Measurements from ENCODE around the gene TYR.
"Not testable (repeated sequence)": the region's sequence is repeated elsewhere in the genome, so short reads cannot be mapped to it uniquely, and the experiment has no call there.

TYR gene

GRCh38 chr11:89267660-89268302 is 90.1 kb downstream of the TYR start:
- H3K4me3 ChIP-seq (ENCODE audit: low read depth, low read length) = no peak overlapping the region
- no peak for DNase-seq (ENCODE audit: low read depth)
- TF ChIP-seq, protein P1, sequence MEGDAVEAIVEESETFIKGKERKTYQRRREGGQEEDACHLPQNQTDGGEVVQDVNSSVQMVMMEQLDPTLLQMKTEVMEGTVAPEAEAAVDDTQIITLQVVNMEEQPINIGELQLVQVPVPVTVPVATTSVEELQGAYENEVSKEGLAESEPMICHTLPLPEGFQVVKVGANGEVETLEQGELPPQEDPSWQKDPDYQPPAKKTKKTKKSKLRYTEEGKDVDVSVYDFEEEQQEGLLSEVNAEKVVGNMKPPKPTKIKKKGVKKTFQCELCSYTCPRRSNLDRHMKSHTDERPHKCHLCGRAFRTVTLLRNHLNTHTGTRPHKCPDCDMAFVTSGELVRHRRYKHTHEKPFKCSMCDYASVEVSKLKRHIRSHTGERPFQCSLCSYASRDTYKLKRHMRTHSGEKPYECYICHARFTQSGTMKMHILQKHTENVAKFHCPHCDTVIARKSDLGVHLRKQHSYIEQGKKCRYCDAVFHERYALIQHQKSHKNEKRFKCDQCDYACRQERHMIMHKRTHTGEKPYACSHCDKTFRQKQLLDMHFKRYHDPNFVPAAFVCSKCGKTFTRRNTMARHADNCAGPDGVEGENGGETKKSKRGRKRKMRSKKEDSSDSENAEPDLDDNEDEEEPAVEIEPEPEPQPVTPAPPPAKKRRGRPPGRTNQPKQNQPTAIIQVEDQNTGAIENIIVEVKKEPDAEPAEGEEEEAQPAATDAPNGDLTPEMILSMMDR (IDR thresholded peaks at IDR 0.05; ENCODE audit: low read depth, low read length, missing control alignments) = no peak

- H3K4me3 ChIP-seq (ENCODE audit: low read depth, low read length); DNase-seq (ENCODE audit: low read depth): not testable (repeated sequence)
These were observed 94.9 kb downstream of the TYR start for GRCh38 chr11:89272540-89273088.

DNA sequence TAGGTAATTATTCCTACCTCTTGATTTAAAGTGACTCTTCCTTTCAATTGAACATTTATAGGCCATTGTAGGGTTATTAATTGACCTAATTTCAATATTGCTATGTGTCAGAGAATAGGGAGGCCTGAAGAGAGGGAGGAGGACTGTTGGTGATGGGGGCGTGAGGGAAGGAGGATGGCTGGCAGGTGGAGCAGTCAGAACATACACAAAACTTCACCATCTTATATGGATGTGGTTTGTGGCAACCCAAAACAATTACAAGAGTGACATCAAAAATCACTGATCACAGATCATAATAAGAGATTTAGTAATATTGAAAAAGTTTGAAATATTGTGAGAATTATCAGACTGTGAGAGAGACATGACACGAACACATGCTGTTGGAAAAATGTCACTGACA is 95.5 kb downstream of the TYR start:
- H3K4me3 ChIP-seq (ENCODE audit: low read depth, low read length) = not testable (repeated sequence)

GRCh38 chr11:89275966-89276365 is 98.3 kb downstream of the TYR start:
- H3K4me3 ChIP-seq (ENCODE audit: low read depth, low read length) = no peak overlapping the region
- TF ChIP-seq, protein P1 (IDR thresholded peaks at IDR 0.05; ENCODE audit: low read depth, low read length, missing control alignments) = no peak
- DNase-seq (ENCODE audit: low read depth) = no peak

More for the DNA sequence above, 95.5 kb downstream of the TYR start:
- not testable (repeated sequence) for DNase-seq (ENCODE audit: low read depth)

GRCh38 chr11:89279176-89279575 is 101.5 kb downstream of the TYR start:
- DNase-seq (ENCODE audit: low read depth) = no peak
- TF ChIP-seq, protein P1 (IDR thresholded peaks at IDR 0.05; ENCODE audit: low read depth, low read length, missing control alignments) = no peak

DNA sequence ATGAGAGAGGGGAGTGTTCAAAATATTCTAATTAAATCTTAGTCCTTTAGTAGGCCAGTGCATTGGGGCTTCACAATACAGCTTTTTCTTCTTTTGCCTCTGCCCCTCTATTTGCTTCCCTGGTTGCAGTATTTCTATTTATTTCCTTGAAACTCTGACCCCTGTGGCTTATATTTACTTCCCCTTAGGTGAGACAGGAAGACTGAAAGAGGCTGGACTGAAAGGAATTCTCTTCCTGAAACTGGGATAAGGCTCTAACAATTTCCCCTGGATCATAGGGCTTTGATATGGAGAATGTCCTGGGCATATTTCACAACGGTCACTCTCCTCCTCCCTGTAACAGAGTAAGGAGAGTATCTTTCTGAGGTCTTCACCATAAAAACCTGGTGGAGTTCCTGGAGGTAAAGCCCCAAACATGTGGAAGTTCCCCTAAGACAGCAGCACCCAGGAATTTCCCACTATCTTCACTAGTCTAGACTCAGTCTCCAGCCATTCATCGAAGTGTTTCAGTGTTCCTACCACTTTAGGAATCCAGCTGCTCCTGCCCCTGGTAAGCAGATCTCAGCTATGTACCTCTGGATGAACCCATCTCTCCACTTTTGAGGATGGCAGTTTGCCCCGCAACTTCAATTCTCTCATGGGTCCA is 103.5 kb downstream of the TYR start:
- DNase-seq (ENCODE audit: low read depth) = not testable (repeated sequence)

More at GRCh38 chr11:89279176-89279575, 101.5 kb downstream of the TYR start:
- no peak overlapping the region for H3K4me3 ChIP-seq (ENCODE audit: low read depth, low read length)

GRCh38 chr11:89286601-89287000 is 108.9 kb downstream of the TYR start:
- not testable (repeated sequence) for H3K4me3 ChIP-seq (ENCODE audit: low read depth, low read length)

More for the DNA sequence above, 103.5 kb downstream of the TYR start:
- not testable (repeated sequence) for H3K4me3 ChIP-seq (ENCODE audit: low read depth, low read length)

DNA sequence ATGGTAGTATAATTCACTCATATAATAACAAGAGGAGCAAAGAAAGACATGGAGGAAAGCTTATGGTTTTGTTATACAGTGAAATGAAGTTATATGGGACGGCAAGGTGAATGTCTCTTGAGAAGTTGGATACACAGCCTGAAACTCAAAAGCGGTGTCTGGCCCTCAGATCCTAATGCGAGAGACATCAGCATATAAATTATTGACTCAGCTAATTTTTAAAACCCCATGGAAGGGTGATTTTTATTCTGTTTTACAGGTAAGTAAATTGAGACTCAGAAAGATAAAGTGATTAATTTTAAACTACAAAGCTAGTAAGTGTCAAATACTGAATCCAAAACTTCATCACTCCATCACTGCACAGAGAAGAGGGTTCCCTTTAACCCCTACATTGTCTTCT is 110.3 kb downstream of the TYR start:
- not testable (repeated sequence) for DNase-seq (ENCODE audit: low read depth); H3K4me3 ChIP-seq (ENCODE audit: low read depth, low read length)

More at GRCh38 chr11:89286601-89287000, 108.9 kb downstream of the TYR start:
- DNase-seq (ENCODE audit: low read depth) = not testable (repeated sequence)

DNA sequence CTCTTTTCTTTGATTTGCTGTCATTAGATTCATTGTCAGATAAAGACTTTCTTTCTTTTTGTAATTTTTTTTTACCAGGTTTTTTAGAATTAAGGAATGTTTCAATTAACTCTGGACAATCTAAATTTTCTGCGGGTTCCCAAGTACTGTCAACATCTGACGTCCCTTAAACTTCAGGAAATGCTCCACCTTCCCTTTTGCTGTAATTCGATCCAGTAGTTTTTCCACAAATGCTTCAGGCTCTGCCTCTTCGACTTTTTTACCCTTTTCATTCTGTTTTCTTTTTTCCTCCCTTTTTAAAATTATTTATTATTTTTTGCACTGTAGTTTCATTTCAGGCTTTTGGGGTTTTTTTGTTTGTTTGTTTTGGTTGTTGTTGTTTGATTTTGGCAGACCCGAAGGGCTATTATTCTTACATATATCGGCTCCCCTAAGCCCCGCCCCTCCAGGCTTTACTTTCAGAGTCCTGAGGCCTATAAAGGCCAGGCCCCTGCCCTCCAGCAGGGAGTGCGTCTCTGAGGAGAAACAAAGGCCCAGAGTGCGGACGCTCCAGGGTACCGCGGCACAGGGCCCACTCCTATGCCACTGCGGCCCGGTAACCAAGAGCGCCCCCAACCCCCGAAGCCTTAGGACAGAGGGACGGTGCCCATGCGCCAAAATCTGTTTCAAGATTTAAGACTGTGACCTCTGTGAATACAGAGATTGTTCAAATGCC is 116.4 kb downstream of the TYR start:
- TF ChIP-seq, protein P1 (IDR thresholded peaks at IDR 0.05; ENCODE audit: low read depth, low read length, missing control alignments) = no peak
- H3K4me3 ChIP-seq (ENCODE audit: low read depth, low read length) = no peak overlapping the region
- no peak for DNase-seq (ENCODE audit: low read depth)

DNA sequence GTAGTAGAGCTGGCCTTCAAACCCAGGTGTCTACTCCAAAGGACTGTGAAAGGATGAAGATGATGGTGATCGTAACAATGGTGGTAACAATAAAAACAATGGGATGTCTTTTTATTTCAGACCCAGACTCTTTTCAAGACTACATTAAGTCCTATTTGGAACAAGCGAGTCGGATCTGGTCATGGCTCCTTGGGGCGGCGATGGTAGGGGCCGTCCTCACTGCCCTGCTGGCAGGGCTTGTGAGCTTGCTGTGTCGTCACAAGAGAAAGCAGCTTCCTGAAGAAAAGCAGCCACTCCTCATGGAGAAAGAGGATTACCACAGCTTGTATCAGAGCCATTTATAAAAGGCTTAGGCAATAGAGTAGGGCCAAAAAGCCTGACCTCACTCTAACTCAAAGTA is 117.3 kb downstream of the TYR start:
- H3K4me3 ChIP-seq (ENCODE audit: low read depth, low read length); DNase-seq (ENCODE audit: low read depth): not testable (repeated sequence)

DNA sequence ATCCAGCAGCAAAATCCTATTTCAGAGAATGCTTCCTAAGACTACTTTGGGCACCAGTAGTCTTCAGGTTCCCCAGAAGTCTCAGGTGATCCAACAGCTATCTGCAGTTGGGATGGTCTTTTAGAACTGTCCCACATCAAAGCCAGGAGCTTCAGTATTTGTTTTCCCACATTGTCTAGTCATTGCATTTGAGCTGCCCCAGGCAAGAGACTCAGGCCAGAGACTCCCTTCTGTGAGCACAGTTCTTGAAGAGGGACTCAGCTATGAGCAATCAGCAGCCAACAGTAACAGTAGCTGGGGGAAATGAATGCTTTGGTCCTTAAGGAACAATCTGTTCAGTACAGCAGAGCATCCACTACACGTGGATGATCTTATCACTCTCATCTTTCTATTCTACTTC is 125.4 kb downstream of the TYR start:
- not testable (repeated sequence) for H3K4me3 ChIP-seq (ENCODE audit: low read depth, low read length); DNase-seq (ENCODE audit: low read depth)

GRCh38 chr11:89308272-89308671 is 130.6 kb downstream of the TYR start:
- H3K4me3 ChIP-seq (ENCODE audit: low read depth, low read length); DNase-seq (ENCODE audit: low read depth): not testable (repeated sequence)

DNA sequence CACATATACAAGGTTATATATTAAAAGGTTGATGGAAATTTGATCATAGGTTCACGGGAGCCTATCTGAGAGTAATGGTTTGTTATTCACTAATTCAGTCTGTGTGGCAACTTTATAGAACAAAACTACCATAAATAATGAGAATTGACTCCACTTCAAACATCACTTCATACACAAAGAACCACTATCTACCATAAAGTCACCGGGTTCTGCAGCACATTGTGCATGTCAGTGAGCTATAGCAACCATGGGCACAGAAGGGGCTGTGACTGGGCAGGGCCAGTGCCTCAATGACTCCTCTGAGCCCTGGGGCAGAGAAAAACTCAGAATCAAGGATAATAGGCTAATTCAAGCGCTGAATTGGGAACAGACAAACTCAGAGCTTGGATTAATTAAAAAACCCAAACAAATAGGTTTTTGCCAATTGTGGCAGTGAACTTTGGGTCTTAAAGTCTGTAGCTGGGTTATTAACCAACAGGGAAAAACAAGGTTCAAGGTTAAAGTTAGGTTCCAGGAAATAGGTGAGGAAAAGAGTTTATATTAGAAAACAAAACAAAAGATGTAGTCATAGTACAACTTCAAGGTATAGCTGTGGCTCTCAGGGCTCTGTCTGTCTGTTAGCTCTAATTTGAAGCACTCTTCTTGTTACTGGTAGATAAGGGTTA is 131.8 kb downstream of the TYR start:
- not testable (repeated sequence) for DNase-seq (ENCODE audit: low read depth); H3K4me3 ChIP-seq (ENCODE audit: low read depth, low read length)
